KMS-11 (cell line): ENCODE results near the gene C10orf71.

ENCODE experiments used
- H2AFZ ChIP-seq: fragments of 200-600 bp; sonication (generic); 2 replicates; pipeline ENCODE4 v1.6.1; 2016; ENCODE audit warnings: antibody characterized with exemption, mixed run types, low read depth
- H3K27ac ChIP-seq: fragments of 200-600 bp; sonication (generic); 2 replicates; pipeline ENCODE4 v1.6.1; 2016; ENCODE audit warnings: mild to moderate bottlenecking, mixed run types
- H3K27me3 ChIP-seq: fragments of 200-600 bp; sonication (generic); 2 replicates; pipeline ENCODE4 v1.6.1; 2017; ENCODE audit warnings: mild to moderate bottlenecking, low read depth, mixed run types, moderate library complexity; ENCODE audit not compliant: insufficient read depth
- H3K36me3 ChIP-seq: fragments of 200-600 bp; sonication (generic); 2 replicates; pipeline ENCODE4 v1.6.1; 2017; ENCODE audit warnings: mild to moderate bottlenecking, mixed run types; ENCODE audit not compliant: insufficient read depth
- H3K4me1 ChIP-seq: fragments of 200-600 bp; sonication (generic); 2 replicates; pipeline ENCODE4 v1.6.1; 2016; ENCODE audit warnings: mild to moderate bottlenecking, low read depth, mixed run types; ENCODE audit not compliant: poor library complexity, severe bottlenecking
- H3K4me2 ChIP-seq: fragments of 200-600 bp; sonication (generic); 2 replicates; pipeline ENCODE4 v1.7.0; 2016; ENCODE audit warnings: mild to moderate bottlenecking, mixed run types
- H3K4me3 ChIP-seq: fragments of 200-600 bp; sonication (generic); IDR thresholded peaks from 2 replicates; pipeline ENCODE4 v1.6.1; 2017; ENCODE audit warnings: low read depth, low read length, mixed read lengths; ENCODE audit not compliant: insufficient read depth
- H3K79me2 ChIP-seq: fragments of 200-600 bp; sonication (generic); 2 replicates; pipeline ENCODE4 v1.6.1; 2016; ENCODE audit warnings: low read depth, mixed run types; ENCODE audit not compliant: insufficient read depth
- H3K9ac ChIP-seq: fragments of 200-600 bp; sonication (generic); 2 replicates; pipeline ENCODE4 v1.6.1; 2016; ENCODE audit warnings: mild to moderate bottlenecking, mixed run types
- H4K20me1 ChIP-seq: fragments of 200-600 bp; sonication (generic); 2 replicates; pipeline ENCODE4 v1.6.1; 2016; ENCODE audit warnings: mild to moderate bottlenecking, mixed run types; ENCODE audit not compliant: insufficient read depth
- TF ChIP-seq, protein P1 (sequence below): fragments of 200-600 bp; sonication (generic); conservative IDR thresholded peaks from 2 replicates; pipeline ENCODE4 v1.6.1; 2017; ENCODE audit warnings: low read depth, mild to moderate bottlenecking, antibody characterized with exemption, low read length, moderate library complexity, mixed read lengths

C10orf71 gene

DNA sequence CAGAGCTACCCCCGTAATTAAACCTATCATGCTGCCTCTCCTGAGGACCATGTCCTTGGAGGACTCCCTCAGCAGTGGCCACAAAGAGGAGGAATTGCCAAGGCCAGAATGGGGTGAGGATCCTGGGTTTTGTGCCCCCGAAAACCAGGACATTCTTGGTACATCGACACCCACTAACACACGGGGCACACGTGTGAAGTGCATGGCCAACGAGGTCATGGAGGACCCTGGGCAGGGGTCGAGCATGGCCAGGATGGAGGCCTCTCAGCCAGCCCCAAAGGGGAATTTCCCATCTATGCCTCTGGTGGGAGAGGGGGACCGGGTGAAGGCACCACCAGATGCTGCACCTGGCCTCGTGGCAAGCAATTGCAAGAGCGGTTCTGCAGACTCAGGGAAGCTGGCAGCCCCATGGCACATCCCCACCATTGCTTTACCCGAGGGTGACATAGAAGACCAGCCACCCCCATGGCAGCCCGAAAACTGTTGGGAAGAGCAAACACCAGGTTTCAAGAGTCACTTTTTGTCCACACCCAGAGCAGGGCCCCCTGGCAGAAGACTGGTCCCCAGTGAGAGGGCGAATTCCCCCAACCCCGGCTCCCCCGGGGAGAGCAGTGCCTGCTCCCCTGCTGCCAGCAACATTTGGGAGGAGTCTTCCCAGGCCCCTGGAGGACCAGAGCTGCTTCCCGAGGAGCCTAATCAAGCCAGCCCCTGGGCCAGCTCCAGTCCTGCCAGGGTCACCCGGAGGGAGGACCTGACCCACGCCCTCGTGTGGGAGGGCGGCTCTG is 26.4 kb downstream of the C10orf71 start:
- H3K27me3 ChIP-seq, result no peaks in the 10 kb centered on the region
- H3K4me2 ChIP-seq, result no peak overlapping the region
- TF ChIP-seq, protein P1, sequence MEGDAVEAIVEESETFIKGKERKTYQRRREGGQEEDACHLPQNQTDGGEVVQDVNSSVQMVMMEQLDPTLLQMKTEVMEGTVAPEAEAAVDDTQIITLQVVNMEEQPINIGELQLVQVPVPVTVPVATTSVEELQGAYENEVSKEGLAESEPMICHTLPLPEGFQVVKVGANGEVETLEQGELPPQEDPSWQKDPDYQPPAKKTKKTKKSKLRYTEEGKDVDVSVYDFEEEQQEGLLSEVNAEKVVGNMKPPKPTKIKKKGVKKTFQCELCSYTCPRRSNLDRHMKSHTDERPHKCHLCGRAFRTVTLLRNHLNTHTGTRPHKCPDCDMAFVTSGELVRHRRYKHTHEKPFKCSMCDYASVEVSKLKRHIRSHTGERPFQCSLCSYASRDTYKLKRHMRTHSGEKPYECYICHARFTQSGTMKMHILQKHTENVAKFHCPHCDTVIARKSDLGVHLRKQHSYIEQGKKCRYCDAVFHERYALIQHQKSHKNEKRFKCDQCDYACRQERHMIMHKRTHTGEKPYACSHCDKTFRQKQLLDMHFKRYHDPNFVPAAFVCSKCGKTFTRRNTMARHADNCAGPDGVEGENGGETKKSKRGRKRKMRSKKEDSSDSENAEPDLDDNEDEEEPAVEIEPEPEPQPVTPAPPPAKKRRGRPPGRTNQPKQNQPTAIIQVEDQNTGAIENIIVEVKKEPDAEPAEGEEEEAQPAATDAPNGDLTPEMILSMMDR, result no peak
- H3K4me1 ChIP-seq, result no peaks in the 10 kb centered on the region
- no peak overlapping the region for H3K27ac ChIP-seq
- H3K9ac ChIP-seq, result no peak overlapping the region
- no peak overlapping the region for H3K4me3 ChIP-seq
- H4K20me1 ChIP-seq, result no peaks in the 10 kb centered on the region
- no peaks in the 10 kb centered on the region for H3K79me2 ChIP-seq
- H2AFZ ChIP-seq, result no peak overlapping the region
- no peaks in the 10 kb centered on the region for H3K36me3 ChIP-seq

DNA sequence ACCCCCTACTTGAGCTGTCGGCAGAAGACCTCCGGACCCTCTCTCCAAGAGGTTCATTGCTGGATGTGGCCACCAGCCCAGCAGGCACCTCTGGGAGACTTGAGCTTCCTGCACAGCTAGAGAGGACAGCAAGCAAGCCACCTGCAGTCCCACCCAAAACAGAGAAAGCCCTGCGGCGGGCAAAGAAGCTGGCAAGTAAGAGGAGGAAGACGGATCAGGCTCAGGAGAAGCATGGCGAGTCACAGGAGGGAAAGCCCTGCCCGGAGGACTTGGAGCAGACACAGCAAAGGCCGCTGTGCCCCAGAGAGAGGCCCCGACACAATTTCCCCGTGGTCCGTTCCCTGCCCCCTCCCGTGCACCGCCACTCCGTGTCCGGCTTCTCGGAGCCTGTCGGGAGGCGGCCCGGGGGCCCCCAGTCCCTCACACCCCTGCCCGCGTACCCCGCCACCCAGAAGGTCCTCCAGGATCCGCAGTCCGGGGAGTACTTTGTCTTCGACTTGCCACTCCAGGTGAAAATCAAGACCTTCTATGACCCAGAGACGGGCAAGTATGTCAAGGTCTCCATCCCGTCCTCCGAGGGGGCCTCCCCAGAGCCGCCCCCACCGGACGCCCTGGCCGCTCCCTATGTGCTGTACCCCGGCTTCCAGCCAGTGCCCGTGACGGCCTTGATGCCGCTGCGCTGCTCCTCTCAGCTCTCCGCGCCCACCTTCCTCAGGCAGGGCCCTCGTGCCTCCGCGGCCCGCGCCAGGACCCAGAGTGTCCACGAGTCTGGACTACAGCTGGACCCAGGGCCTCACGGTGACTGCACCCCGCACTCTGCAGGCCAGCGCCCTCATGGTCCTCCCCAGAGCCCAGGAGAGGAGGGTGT is 27.2 kb downstream of the C10orf71 start:
- no peak overlapping the region for H3K4me3 ChIP-seq
- H3K9ac ChIP-seq, result no peak overlapping the region
- H3K27ac ChIP-seq, result no peak overlapping the region
- no peak overlapping the region for H2AFZ ChIP-seq
- H3K36me3 ChIP-seq, result no peaks in the 10 kb centered on the region
- no peaks in the 10 kb centered on the region for H3K4me1 ChIP-seq
- TF ChIP-seq, protein P1, result no peak
- H3K27me3 ChIP-seq, result no peaks in the 10 kb centered on the region
- H3K79me2 ChIP-seq, result no peaks in the 10 kb centered on the region
- H3K4me2 ChIP-seq, result no peak overlapping the region
- H4K20me1 ChIP-seq, result no peaks in the 10 kb centered on the region

DNA sequence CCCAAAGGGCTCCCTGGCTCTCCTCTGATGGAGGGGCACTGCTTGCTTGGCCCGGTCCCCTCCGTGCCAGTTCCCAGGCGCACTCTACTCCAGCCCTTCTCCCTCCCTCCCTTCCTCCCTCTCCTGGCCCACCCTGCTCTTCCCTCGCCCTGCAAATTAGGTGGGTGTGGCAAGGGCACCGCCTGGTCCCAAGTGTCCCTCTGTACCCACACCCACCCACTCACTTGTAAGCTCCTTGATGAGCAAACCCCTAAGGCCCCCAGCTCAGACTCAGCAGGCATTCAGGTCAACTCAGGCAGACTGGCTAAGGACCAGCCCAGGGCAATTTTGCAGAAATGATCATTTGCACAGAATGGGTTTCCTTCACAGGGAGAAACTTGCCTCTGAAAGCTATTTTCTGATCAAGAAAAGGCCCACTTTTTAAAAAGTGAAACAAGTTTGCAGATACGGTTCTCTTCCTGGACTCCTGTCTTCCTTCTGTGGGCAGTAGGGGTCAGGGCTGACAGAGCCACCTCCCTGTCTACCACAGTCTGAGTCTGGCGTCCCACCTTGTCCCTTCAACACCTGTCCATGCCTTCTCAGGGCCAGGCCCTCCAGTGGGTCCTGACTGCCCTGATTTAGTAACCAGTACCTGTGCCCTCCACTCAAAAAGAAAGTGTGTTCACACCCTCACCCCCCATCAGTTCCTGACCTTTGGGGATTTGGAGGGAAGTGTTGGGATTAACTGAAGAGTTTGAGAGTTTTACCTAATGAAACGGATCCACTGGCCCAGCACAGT is 28.3 kb downstream of the C10orf71 start:
- Histone ChIP-seq H2AFZ (no peak overlapping the region), H3K4me2 (no peak overlapping the region), H3K79me2 (no peaks in the 10 kb centered on the region), H3K36me3 (no peaks in the 10 kb centered on the region), H3K4me3 (no peak overlapping the region), H3K4me1 (no peaks in the 10 kb centered on the region), H4K20me1 (no peaks in the 10 kb centered on the region), H3K9ac (no peak overlapping the region), H3K27me3 (no peaks in the 10 kb centered on the region), H3K27ac (no peak overlapping the region)
- TF ChIP-seq, protein P1, result no peak

DNA sequence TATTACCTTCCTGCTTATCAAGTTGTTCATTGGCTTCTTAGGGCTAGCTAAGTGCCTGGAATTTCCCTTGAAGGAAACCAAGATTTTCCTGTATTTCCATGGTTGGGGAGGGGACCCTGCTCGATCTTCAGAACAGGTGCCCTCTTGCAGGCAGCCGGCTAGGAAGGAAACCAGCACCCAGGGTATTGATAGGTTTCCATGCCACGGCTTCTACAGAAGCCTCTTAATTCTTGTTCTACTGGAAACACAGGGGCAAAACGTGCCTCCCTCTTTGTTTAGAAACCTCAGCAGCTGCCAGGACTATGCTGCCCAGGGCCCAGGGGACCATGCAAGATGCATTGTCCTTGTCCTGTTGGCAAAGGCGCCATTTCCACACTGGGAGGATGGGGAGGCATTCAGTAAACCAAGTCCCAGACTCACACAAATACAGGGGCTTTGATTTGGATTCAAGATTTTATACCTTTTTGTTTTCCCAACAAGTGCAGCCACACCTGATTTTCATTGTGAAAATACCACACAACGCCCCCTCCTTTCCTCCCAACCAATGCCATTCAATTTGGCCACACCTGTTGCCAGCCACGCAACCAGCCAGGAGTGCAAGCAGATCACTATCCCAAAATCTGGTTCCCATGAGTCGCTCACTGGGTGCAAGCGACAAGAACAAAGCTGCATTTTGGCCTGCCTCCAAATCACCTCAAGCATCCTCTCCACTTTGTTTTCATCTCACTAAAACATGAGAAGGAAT is 29.6 kb downstream of the C10orf71 start:
- no peak overlapping the region for H2AFZ ChIP-seq
- no peaks in the 10 kb centered on the region for H3K36me3 ChIP-seq
- no peak overlapping the region for H3K4me2 ChIP-seq
- H3K4me3 ChIP-seq, result no peak overlapping the region
- no peaks in the 10 kb centered on the region for H4K20me1 ChIP-seq
- no peak overlapping the region for H3K27ac ChIP-seq
- no peak overlapping the region for H3K9ac ChIP-seq
- TF ChIP-seq, protein P1, result no peak
- no peaks in the 10 kb centered on the region for H3K79me2 ChIP-seq
- no peaks in the 10 kb centered on the region for H3K27me3 ChIP-seq
- no peaks in the 10 kb centered on the region for H3K4me1 ChIP-seq
